ENCODE data around the gene BLOC1S1. TPM values are rescaled to one million over a fixed set of nuclear protein-coding genes. Genes with fewer than 3 reads are reported as not detected.
A peak's percentile ranks its signal among the peaks of the same experiment; 100 is the strongest.

The BLOC1S1 gene
- total RNA-seq, 4 donors from 2014 or later: 117 to 440 (median 246) TPM

DNA sequence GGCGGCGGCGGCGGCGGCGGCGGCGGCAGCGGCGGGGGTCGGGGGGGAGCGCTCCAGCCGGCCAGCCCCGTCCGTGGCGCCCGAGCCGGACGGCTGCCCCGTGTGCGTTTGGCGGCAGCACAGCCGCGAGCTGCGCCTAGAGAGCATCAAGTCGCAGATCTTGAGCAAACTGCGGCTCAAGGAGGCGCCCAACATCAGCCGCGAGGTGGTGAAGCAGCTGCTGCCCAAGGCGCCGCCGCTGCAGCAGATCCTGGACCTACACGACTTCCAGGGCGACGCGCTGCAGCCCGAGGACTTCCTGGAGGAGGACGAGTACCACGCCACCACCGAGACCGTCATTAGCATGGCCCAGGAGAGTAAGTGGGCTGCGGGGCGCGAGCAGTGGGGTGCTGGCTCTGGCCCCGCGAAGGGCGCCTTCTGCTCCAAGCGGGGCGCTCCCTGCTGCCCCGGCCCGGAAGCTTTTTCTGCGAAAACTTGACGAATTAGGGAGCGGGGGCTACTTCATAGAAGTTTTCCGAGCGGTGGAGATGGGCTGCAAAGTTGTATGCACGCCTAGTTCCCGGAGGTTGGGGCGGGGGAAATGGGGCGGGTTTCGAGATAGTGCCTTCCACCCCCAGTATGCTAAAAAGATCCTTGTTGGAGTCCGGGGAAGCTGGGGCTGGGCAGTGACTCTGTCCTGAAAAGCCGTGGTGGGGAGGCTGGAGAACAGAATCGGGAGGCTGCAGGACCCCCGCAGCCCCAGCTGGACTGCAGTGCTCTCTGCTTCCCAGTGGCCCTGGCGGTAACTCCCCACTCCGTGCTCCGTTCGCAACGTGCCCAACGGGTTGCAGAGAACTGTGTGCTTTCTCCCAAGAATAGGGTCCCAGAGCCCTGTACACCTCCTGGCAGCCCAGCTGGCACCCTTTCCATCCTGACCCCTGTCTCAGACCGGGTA is 27.8 kb downstream of the BLOC1S1 start:
- peak; percentile 64 to 70 for DNase-seq
- 0 to 2% methylated on average over 11 to 29 of the region's 73 CpGs for WGBS, 2 donors
- Histone ChIP-seq H3K27ac (peak overlapping the region in 2 of 3 donors; percentile 43 to 49), H3K4me1 (peaks cover 25 to 34% of the 10 kb centered on the region in 2 donors), H3K27me3 (no peaks in the 10 kb centered on the region), H3K4me3 (replicated peaks in 1 of 3) (peak overlapping the region in 1 of 3 donors; percentile 62), H3K9me3 (no peaks in the 10 kb centered on the region), H3K36me3 (no peaks in the 10 kb centered on the region)
- intact Hi-C loops (cut with DNase I): loop anchor here (5.0 kb wide), 1 partner anchor 54 kb away; no protein-coding TSS in a partner anchor
- TF ChIP-seq, protein P1, sequence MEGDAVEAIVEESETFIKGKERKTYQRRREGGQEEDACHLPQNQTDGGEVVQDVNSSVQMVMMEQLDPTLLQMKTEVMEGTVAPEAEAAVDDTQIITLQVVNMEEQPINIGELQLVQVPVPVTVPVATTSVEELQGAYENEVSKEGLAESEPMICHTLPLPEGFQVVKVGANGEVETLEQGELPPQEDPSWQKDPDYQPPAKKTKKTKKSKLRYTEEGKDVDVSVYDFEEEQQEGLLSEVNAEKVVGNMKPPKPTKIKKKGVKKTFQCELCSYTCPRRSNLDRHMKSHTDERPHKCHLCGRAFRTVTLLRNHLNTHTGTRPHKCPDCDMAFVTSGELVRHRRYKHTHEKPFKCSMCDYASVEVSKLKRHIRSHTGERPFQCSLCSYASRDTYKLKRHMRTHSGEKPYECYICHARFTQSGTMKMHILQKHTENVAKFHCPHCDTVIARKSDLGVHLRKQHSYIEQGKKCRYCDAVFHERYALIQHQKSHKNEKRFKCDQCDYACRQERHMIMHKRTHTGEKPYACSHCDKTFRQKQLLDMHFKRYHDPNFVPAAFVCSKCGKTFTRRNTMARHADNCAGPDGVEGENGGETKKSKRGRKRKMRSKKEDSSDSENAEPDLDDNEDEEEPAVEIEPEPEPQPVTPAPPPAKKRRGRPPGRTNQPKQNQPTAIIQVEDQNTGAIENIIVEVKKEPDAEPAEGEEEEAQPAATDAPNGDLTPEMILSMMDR (IDR thresholded peaks at IDR 0.05): peak in 1 of 6 experiments; percentile 16
- TF ChIP-seq POLR2A (IDR thresholded peaks at IDR 0.05): no peak

GRCh38 chr12:55744340-55745030 is 28.6 kb downstream of the BLOC1S1 start:
- H3K9me3 ChIP-seq: no peaks in the 10 kb centered on the region
- 24% methylated on average over 9 to 11 of the region's 11 CpGs for WGBS, 2 donors
- no peak for DNase-seq
- H3K27me3 ChIP-seq: no peaks in the 10 kb centered on the region
- H3K4me1 ChIP-seq: peaks cover 25 to 34% of the 10 kb centered on the region in 2 donors
- H3K4me3 ChIP-seq (replicated peaks in 1 of 3): peak overlapping the region in 1 of 3 donors; percentile 62
- H3K27ac ChIP-seq: peak overlapping the region in 2 of 3 donors; percentile 43 to 49
- TF ChIP-seq POLR2A (IDR thresholded peaks at IDR 0.05): no peak
- TF ChIP-seq, protein P1 (IDR thresholded peaks at IDR 0.05): no peak
- H3K36me3 ChIP-seq: no peaks in the 10 kb centered on the region
- intact Hi-C loops (cut with DNase I): loop anchor here (5.0 kb wide), 1 partner anchor 53 kb away; no protein-coding TSS in a partner anchor

- Histone ChIP-seq H3K27me3 (no peaks in the 10 kb centered on the region), H3K36me3 (no peaks in the 10 kb centered on the region), H3K4me3 (replicated peaks in 1 of 3) (no peak overlapping the region), H3K4me1 (peaks cover 25 to 34% of the 10 kb centered on the region in 2 donors), H3K9me3 (no peaks in the 10 kb centered on the region), H3K27ac (peak overlapping the region in 2 of 3 donors; percentile 33 to 49)
- TF ChIP-seq, protein P1 (IDR thresholded peaks at IDR 0.05): no peak
- TF ChIP-seq POLR2A (IDR thresholded peaks at IDR 0.05): no peak
- intact Hi-C loops (cut with DNase I): no loop called here
- WGBS, 2 donors: 14 to 19% methylated on average over 13 of the region's 13 CpGs
- peak in 1 of 2 donors; percentile 47 for DNase-seq
Observed at GRCh38 chr12:55745361-55746173, 29.7 kb downstream of the BLOC1S1 start.

DNA sequence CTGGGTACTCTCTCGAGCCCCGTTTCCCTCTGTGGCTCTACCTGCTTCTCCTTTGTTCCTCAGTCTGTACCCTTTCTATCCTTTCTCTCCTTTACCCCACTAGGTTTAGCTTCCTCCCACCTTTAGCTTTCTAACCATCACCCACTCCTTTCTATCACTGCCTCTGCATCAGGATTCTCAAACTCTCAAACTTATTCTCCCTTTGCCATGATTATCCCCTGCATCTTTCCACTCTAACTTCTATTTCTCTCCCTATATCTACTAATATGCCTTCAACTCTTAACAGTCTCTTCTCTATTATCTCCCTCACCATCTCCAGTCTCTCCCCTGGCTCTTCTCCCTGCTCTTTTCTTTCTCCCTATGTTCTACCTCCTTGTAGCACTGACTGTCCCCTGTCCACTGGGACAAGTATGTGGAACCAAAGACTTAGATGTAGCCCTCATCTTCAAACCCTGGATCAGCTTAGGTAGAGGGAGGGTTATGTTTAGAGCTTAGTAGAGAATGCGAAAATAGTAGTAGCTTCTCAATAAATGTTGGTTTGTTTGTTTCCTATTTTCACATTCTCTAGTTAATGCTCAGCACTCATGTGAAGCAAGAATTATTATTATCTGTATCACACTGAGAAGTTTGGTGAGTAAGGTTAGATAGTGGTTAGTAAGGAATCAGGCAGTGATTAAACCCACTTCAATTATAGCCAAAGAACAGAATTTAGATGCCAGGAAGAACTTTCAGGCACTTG is 30.5 kb downstream of the BLOC1S1 start:
- Histone ChIP-seq H3K4me1 (peaks cover 25 to 34% of the 10 kb centered on the region in 2 donors), H3K9me3 (no peaks in the 10 kb centered on the region), H3K36me3 (no peaks in the 10 kb centered on the region), H3K27ac (peak overlapping the region in 2 of 3 donors; percentile 33 to 49), H3K4me3 (replicated peaks in 1 of 3) (no peak overlapping the region), H3K27me3 (no peaks in the 10 kb centered on the region)
- TF ChIP-seq, protein P1 (IDR thresholded peaks at IDR 0.05): no peak
- no peak for TF ChIP-seq POLR2A (IDR thresholded peaks at IDR 0.05)
- WGBS, 2 donors: 42 to 51% methylated on average over 3 of the region's 3 CpGs
- intact Hi-C loops (cut with DNase I): no loop called here
- DNase-seq: no peak
